Posterior vena cava (tissue), 2 donors: ENCODE data around the gene SPDYE2B. TPM values are rescaled to one million over a fixed set of nuclear protein-coding genes. Genes with fewer than 3 reads are reported as not detected.
A peak's percentile ranks its signal among the peaks of the same experiment; 100 is the strongest.
"Not testable (repeated sequence)": the region's sequence is repeated elsewhere in the genome, so short reads cannot be mapped to it uniquely, and the experiment has no call there.

Experiments used
- DNase-seq: peaks from one replicate; pipeline ENCODE4 v3.0.0-alpha.2; 2020; ENCODE audit warnings: low spot score
- intact Hi-C, 2 donors: fragments of 100-400 bp; cut with DNase I; formaldehyde crosslinking; loops; one replicate each; pipeline versions ENCODE4 v1.14.1 to v1.14.2; 2022 to 2023
- long read RNA-seq, 2 donors: library from polyadenylated mRNA; unstranded; transcript quantifications; one replicate each; pipeline ENCODE4 v2.0.0, GENCODE V29; 2020 to 2021
- total RNA-seq, 2 donors: library from RNA; stranded (reverse); fragmentation: NEBNext Ultra II Directional; extraction: Animal tissue kit (Norgen Biotek cat#: 25700); gene quantifications; one replicate each; pipeline ENCODE4 v1.2.1, GENCODE V29; 2021
- donor health status: DM: yes; HTN: yes; CAD: no.
- donor health status: DM: yes; HTN: yes; CAD: no.

SPDYE2B gene, protein sequence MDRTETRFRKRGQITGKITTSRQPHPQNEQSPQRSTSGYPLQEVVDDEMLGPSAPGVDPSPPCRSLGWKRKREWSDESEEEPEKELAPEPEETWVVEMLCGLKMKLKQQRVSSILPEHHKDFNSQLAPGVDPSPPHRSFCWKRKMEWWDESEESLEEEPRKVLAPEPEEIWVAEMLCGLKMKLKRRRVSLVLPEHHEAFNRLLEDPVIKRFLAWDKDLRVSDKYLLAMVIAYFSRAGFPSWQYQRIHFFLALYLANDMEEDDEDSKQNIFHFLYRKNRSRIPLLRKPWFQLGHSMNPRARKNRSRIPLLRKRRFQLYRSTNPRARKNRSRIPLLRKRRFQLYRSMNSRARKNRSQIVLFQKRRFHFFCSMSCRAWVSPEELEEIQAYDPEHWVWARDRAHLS
- not detected for total RNA-seq
- long read RNA-seq, donor 1, partial matches to known transcripts, result 0 of 33 reads
- long read RNA-seq, donor 1, other reads (novel, unspliced or antisense), result 33 of 33 reads
- long read RNA-seq, donor 2, partial matches to known transcripts, result 0 of 13 reads
- long read RNA-seq, donor 2, other reads (novel, unspliced or antisense), result 13 of 13 reads

DNA sequence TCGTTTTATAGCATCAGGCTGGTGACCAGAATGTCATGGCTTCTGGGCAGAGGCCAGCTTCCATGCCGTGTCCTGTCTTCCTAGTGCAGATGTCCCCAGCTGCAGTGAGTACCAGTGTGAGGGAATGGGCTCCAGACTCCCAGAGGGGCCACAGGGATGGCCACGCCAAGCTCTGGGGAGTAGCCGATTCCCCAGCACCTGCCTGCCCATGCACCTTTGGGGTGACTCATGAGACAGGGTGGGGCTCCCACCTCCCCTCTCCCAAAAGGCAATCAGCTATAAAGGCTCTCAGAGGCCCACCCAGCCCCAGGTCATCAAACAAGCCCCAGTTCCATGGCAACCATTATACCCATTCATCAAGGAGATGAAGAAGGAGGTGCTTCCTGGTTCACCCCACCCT lies at the start of gene SPDYE2B:
Gene SPDYE2B, plus strand, starts transcription at position 396 of the 400 bp plus-strand sequence. CDS start 2,030 bp downstream, outside the sequence.
- DNase-seq, intact Hi-C loops: not testable (repeated sequence)

DNA sequence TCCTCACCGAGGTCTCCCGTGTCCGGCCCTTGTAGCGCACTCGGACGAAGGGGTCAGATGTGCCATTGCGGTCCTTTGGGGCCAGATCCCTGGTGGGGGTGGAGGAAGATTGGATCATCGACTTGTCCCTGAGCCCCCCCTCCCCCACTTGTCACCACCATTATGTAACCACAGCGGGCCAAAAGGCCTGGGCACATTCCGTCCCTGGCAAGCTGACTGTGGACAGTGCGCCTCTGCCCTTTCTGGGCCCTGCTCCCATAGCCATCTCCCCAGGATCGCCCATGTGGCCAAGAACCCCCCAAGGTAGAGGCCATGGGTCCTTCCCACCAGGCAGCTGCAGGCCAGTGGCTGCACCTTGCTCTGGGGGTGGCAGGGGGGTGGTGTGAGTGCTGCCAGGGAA lies 47.8 kb upstream of the SPDYE2B start:
- intact Hi-C loops, result not testable (repeated sequence)

DNA sequence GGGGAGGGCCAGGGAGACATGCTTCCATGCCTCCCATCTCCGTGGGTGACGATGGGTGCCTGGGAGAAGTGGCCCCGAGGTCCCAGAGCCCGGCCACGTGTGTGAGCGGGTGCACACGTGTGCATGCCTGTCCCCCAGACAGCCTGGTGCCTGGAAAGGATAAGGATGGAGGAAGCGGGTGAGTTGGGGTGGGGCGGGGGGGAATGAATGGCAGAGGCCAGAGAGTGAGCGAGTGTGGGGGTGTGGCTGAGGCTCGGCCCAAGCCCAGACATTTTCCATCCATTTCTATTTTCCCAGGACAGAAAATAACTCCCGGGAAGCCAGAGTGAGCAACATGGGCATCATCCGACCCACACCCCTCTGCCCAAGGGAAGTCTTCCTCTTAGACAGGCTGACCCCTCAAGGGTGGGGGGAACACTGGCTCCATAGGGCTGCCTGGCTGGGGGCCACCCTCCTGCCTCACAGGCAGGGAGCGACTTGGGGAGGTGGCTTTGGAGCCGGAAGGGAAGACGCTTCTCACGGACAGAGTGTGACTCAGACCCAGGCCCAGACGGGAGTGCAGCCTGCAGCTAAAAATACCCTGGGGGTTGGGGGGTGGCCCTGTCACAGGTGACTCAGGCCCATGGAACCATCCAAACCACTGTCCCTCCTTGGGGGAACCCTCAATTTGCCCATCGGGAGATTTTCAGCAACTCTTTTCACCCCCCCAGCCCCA lies 45.5 kb upstream of the SPDYE2B start:
- not testable (repeated sequence) for DNase-seq

More for the DNA sequence above, 47.8 kb upstream of the SPDYE2B start:
- DNase-seq, result not testable (repeated sequence)

DNA sequence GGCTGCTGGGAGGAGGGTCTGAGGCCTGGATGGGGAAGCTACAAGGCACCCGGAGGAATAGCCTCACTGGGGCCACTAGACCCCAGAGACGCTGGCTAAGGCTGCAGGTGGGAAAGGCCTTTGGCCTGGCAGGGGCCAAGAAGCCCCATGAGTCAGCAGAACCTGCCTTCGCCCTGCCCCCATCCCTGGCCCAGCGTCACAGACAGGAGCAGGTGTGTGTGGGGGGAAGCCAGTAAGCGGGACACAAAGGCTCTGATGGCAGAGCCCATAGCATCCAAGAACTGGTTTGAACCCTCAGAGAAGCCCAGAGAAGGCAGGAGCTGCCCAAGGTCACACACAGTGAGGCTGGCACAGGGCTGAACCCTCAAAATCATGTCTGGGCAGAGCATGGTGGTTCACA lies 43.3 kb upstream of the SPDYE2B start:
- intact Hi-C loops, DNase-seq: not testable (repeated sequence)

More for the DNA sequence above, 45.5 kb upstream of the SPDYE2B start:
- intact Hi-C loops, result not testable (repeated sequence)

DNA sequence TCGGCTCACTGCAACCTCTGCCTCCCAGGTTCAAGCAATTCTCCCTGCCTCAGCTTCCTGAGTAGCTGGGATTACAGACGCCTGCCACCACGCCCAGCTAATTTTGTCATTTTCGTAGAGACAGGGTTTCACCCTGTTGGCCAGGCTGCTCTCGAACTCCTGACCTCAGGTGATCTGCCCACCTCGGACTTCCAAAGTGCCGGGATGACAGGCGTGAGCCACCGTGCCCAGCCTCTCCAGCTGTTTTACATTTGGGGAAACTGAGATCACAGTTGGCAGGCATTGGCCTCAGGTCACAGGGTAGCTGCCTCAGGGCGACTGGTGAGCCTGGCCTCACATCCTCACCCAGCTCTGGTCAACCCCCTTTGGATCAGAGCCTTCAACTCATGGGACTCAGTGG lies 40.4 kb upstream of the SPDYE2B start:
- intact Hi-C loops, DNase-seq: not testable (repeated sequence)

DNA sequence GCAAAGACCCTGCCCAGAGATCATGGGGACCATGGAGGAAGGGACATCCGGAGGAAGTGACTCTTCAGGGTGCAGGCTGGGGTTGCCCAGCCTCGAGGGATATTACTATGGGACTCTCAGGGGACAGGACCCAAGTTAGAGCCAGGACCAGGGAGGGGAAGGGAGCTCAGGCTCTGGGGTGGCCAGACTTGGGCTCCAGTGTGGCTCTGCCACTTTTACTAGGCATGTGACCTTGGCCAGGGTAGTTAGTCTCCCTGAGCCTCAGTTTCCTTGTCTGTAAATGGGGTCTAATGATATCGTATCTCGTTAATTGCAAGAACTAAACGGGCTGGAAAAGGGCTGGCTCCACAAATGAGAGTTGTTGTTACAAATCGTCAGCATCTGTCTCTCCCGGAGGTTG lies 39.7 kb upstream of the SPDYE2B start:
- intact Hi-C loops, result not testable (repeated sequence)
- DNase-seq, result peak; percentile 69

DNA sequence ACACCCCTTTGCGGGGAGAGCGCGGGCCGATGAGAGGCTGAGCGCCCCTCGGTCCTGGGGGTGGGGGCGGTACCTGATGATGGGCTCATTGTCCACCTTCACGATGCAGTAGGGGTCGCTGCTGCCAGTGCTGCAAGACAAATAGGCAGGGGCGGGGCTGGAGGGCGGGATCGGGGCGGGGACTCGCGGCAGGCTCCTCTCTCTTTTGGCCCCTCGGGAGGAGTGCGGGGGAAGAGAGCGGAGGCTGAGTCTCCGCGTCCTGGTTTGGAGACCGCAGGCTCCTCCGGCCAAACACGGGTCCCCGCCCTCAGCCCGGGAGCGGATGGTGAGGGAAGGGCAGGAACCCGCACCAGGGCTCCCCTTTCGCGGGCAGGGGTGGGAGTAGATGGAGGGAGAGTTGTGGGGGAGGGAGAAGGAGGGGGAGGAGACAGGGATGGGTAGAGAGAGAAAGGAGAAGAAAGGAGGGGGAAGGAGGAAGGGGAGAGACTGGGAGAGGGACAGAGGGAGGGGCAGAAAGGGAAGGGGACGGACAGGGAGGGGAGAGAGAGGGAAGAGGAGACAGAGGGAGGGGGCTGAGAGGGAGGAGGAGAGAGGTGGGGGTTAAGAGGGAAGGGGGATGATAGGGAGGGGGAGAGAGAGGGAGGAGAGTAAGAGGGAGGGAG lies 39.0 kb upstream of the SPDYE2B start:
- intact Hi-C loops, DNase-seq: not testable (repeated sequence)

DNA sequence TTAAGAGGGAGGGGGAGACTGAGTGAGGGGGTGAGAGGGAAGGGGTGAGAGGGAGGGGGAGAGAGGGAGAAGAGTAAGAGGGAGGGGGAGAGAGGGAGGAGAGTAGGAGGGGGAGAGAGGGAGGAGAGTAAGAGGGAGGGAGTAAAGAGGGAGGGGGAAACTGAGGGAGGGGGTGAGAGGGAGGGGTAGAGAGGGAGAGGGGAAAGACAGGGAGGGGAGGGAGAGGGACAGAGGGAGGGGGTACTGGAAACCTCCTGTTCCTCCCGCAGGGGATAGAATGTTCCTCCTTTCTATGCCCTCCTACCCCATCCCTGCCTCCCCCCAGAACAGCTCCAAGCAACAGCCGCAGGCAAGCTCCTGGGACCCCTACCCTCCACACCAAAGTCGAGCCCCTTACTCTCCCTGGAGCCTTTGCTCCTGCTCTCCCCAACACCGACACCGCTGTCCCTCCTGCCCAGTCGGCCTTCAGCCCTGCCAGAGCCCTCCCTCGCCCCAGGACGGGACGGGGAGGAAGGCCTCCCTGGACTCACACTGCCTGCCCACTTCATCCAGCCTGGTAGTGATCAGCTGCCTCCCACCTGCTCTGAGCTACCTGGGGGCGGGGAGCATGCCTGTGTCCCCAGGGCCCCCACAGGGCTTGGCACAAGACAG lies 38.3 kb upstream of the SPDYE2B start:
- DNase-seq, result peak; percentile 78
- intact Hi-C loops, result not testable (repeated sequence)

DNA sequence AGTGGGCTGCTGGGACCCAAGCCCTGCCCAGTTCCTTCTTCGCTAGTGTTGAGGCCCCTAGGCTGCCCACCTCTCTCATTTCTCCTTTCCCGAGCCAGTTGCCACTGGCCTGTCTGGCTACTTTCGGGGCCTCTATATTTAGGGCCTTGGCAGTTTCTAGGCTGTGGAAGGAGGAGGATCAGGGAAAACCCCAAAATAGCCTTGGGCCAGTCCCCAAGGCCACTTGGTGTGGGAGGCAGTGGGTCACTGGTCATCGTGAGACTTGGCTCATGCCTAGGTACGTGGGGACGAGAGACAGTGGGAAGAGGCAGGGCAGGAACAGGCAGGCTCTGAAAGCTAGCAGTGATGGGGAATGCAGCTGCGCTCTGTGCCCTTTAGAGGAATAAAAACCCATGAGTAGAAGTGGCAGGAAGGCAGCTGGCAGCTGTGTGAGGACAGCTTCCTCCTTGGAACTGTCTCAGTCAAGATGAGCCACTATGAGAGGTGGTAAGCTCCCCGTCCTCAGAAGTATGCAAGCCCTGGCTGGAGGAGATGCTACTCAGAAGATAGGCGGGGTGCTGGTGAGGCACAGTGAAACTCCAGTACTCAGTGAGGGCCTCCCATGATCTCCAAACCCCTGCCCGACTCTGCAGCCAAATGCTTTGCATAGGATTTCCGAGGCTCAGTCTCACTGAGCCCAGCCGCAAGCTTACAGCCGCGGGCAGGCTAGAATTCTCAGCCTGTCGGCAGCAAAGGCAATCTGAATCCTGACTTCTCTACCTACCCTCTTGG lies 36.4 kb upstream of the SPDYE2B start:
- intact Hi-C loops, result not testable (repeated sequence)
- peak; percentile 16 for DNase-seq

DNA sequence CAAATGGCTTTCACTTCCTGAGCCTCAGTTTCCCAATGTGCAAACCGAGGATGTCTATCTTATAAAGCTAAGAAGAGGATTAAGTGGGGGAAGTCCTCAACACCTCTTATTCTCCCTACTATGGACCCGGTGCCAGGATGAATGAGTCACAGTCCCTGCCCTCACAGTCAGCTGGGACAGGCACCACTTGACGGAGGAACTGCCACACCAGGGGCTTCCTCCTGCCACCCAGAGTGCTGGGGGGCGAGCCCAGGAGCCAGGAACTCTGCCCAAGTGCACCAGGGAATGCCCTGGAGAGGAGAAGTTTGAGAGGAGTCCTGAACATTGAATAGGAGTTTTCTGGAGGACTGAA lies 35.8 kb upstream of the SPDYE2B start:
- intact Hi-C loops, DNase-seq: not testable (repeated sequence)

DNA sequence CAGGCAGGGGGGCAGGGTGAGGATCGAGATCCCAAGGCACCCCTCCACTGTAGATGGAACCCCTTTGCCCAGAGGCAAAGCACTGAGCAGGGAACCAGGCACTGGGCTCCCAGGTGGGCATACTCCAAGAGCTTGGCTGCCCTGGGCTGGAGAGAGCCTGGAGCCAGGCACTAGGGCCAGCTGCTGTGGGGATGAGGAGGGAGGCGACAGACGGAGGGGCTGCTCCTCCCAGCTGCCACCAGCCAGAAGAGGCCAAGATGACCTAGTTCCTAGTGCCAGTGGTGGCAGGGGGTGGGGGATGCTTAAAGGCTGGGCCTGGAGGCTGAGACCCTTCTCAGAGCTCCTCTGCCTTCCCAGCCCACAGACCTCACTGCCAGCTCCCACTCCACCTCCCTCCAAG lies 35.2 kb upstream of the SPDYE2B start:
- intact Hi-C loops, DNase-seq: not testable (repeated sequence)

DNA sequence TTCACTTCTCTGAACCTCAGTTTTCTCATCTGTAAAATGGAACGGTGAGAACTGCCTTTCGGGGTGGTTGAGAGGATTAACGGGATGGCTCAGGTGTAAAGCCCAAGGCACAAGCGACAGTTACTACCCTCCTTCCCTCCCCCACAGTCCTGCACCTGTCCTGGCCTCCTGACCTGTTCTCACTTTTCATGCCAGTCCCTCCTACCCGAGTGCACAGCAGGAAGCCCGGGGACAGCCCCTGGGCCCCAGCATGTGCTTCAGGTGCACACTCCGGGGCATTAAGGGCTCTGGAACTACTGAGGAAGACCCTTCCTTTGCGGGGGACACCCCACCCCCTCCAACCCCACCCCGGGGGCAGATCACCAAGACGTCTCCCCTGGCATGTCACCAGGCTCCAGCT lies 34.2 kb upstream of the SPDYE2B start:
- DNase-seq, intact Hi-C loops: not testable (repeated sequence)

DNA sequence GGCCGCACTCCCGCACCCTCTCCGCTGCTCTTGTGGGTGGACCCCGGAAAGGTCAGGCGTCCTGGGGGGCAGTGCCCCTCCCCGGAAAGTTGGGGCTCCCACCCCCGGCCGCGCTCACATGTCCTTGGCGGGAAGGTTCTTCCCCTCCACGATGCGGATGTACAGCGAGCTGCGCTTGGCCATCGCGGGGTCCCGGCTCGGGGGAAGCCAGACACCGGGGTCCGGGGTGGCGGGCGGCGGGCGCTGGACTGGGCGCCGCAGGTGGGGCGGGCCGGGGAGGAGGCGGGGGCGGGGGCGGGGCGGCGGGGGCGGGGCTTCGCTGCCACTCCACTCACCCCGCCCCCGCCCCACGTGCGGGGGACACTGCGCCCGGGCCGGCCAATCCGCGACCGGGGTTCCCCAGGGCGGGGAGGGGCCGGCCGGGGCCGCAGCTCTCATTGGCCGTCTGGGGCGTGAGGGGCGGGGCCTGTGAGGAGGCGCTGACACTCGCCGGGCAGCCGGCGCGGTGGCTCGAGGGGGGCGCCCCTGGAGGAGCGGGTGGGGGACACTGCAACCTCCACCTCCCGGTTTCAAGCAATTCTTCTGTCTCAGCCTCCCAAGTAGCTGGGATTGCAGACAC lies 33.5 kb upstream of the SPDYE2B start, which contains the start of gene RASA4:
Gene RASA4, minus strand, starts transcription at position 250 of the 619 bp plus-strand sequence. Its CDS starts 67 bp downstream, at position 183.
- DNase-seq, result peak; percentile 86
- intact Hi-C loops, result not testable (repeated sequence)

DNA sequence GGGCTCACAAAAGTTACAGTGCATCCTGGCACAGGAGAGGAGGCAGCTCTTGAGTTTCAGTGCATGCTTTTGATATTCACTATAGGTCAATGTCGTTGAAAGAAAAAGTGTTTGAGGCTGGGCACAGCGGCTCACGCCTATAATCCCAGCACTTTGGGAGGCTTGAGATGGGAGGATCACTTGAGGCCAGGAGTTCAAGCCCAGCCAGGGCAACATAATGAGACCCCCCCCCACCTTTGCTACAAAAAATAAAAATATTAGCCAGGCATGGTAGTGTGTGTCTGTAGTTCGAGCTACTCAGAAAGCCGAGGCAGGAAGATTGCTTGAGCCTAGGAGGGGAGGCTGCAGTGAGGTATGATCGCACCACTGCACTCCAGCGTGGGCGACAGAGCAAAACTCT lies 32.0 kb upstream of the SPDYE2B start:
- peak; percentile 19 for DNase-seq
- intact Hi-C loops, result not testable (repeated sequence)

DNA sequence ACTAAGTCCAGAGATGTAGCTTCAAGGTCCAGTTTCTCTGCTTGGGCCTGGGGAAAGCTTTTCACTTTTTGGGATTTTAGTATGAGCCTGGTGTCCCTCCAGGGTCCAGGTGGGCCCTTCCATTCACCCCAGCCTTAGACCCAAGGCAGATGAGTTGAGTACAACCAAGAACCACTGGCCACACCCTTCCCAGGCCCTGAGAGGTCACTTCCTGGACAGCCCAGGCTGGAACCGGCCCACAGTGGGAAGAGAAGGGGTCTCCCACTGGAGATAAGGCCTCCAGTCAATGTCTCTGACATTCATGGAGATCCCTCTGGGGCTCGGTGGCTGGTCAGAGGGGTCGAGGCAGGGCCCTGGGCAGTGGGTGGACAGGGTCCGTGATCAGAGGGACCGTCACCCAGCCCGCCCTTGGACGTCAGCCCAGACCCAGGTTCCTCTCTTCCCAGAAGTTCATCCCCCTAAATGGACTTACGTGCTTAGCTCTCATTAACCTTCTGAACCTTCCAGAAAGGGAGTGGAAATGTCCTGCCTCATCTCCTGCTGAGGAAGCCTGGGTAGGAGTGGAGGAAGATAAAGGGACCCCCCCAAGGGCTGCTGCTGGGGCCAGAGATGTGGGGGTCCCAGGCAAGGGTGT lies 22.7 kb upstream of the SPDYE2B start:
- intact Hi-C loops, result not testable (repeated sequence)

DNA sequence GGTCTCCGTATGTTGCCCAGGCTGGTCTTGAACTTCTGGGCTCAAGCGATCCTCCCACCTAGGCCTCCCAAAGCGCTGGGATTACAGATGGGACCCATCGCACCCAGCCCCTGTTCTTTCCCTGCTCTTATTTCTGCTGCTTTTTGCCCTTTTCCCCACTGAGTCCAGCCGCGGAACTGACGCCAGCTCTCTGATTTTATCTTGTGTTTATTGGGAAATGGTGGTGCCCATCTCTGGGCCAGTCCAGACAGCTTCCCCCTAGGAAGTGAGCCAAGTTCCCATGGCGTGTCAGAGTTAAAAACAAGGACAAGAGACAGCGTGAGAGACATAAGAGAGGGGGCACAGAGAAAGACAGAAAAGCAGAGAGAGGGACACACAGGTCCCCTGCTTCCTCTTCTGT lies 19.5 kb upstream of the SPDYE2B start:
- intact Hi-C loops, result not testable (repeated sequence)
- peak; percentile 32 for DNase-seq

More for the DNA sequence above, 22.7 kb upstream of the SPDYE2B start:
- not testable (repeated sequence) for DNase-seq

DNA sequence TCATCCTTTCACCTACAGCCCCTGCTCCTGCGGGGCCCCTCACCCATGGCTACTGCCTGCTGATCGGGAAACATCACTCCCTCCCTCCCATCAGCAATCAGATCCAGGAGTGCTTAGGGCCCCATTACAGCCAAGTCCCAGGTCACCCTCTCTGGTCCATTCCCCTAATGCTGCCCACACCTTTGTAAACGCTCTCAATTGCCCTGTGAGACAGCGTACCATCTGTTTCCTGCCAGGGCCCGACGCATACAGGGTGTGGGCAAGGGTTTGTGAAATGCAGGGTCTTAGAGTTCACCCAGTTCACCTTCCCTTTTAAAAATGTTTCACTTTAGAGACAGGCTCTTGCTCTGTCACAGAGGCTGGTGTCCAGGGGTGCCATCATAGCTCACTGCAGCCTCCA lies 15.8 kb upstream of the SPDYE2B start:
- DNase-seq, result peak; percentile 30
- intact Hi-C loops, result not testable (repeated sequence)
